Femur (tissue), 1 donor: Measurements from ENCODE around the gene PRPF38B.
A peak's percentile ranks its signal among the peaks of the same experiment; 100 is the strongest.
"Not testable (repeated sequence)": the region's sequence is repeated elsewhere in the genome, so short reads cannot be mapped to it uniquely, and the experiment has no call there.

ENCODE experiments used
- DNase-seq: peaks from one replicate; pipeline ENCODE4 v3.0.0-alpha.2; 2017

The PRPF38B gene

DNA sequence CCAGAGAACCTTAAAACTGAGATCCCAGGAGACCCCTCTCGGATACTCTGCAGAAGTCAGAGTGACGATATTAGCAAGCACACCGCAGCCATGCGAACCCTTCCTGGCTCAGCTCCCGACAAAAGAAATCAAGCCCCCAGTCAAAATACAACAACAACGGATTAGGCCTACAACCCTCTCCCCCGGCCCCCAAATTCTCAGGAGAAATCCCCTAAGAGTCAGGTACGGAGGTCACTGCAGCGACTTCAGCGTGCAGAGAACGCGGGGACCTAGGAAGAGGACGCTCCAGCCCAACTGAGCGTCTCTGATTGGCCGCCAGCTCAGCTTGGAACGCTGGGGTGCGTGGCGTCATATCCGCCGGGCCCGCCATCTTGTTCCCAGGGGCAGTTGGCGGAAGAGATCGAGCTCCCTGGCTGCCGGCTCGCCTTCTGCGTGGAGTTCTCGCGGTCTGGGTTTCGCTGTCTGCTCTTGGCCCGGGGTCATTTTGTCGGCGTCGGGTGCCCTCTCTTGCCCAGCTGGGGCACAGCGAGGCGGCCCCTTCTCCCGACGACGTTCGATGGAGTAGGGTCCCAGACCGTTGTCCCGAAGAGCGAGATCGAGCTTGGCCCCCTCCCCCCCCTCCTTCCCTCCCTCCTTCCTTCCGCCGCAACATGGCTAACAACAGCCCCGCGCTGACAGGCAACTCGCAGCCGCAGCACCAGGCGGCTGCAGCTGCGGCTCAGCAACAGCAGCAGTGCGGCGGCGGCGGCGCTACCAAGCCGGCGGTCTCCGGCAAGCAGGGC, at the start of gene PRPF38B:
PRPF38B (plus strand) TSS at position 369 of the 782 bp plus-strand sequence; CDS start at position 651, 282 bp downstream.
- peak; percentile 97 for DNase-seq

GRCh38 chr1:108643492-108644335, 48.4 kb upstream of the PRPF38B start:
- peak; percentile 45 for DNase-seq

GRCh38 chr1:108644984-108645383, 47.1 kb upstream of the PRPF38B start:
- DNase-seq, result no peak

GRCh38 chr1:108645564-108646184, 46.4 kb upstream of the PRPF38B start:
- DNase-seq, result no peak

DNA sequence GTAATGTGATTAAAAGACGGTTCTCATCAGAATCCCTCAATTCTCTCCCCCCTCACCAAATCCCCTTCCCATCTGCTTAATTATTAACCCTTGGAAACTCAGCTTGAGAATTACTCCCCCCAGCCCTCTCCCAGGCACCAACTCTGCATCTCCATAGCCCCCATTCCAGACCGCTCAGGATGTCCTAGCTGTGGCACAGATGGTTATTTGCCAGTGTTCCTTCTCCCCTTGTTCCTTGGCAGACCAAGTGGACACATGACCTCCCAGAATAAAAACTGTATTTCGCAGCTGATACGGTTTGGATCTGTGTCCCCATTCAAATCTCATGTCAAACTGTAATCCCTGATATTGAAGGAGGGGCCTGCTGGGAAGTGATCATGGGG, 45.9 kb upstream of the PRPF38B start:
- DNase-seq, result no peak

- DNase-seq, result peak; percentile 69
Observed at GRCh38 chr1:108646648-108647269, 45.4 kb upstream of the PRPF38B start.

GRCh38 chr1:108653431-108654105, 38.5 kb upstream of the PRPF38B start:
- no peak for DNase-seq

- no peak for DNase-seq
Observed at GRCh38 chr1:108657356-108658080, 34.6 kb upstream of the PRPF38B start.

DNA sequence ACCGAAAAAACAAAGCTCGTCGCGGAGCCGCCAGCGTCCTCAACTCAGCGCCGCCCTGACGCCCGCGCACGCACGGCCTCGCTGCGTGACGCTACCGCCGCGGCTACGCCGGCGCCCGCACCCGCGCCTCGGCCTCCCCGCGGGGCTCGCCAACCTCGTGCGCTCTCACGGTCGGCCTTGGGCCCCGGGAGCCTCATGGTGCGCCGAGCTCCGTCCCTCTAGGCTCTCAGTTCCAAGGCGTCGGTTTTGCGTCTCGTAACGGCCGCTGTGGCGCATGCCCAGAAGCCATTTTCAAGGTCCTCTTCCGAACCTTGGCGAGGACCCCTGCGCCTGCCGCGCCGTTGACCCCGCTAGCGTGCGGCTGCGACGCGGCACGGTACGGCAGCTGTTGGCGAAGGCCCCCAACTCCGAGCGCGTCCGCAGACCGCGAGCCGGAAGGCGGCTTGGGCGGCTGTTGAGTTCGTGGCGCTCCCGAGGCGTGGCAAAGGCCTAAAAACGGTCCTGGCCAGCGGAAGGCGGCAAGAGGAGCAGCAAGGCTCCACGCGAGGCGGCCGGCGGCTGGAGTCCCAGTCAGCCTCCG, 31.0 kb upstream of the PRPF38B start, which contains the start of gene HENMT1:
HENMT1 (minus strand) TSS at position 64 of the 580 bp plus-strand sequence. CDS start 1,209 bp downstream, outside the sequence.
- DNase-seq, result peak; percentile 85

- no peak for DNase-seq
Observed at GRCh38 chr1:108663074-108663473, 29.0 kb upstream of the PRPF38B start.

- DNase-seq, result no peak
Observed at GRCh38 chr1:108664481-108664880, 27.6 kb upstream of the PRPF38B start.

DNA sequence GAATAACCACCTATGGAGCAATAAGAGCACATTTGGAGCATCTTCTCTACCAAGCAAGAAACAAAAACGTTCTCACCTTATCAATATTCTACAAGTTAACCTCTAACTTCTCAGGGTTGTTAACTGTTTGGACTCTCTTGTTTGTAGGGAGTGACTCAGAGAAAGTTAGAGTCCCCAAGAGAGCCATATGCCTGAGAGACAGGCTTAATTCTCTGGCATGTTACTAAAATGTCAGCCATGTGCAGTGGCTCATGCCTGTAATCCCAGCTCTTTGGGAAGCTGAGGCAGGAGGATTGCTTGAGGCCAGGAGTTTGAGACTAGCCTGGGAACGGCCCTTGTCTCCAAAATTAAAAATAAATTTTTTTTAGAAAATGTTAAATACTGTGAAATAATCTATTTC, 27.0 kb upstream of the PRPF38B start:
- DNase-seq, result no peak

DNA sequence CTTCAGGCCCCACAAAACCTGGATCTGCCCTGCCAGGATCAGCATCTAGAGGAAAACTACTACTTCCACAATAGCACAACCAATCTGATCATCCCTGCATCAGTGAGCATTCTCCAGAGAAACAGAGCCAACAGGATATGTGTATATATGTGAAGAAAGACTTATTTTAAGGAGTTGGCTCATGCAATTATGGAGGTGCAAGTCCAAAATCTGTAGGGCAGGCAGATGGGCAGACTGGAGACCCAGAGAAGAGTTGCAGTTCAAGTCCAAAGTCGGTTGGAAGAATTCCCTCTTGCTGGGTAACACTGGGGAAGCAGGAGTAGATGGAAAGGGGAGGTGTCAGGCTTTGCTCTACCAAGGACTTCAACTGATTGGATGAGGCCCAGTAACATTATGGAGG, 26.3 kb upstream of the PRPF38B start:
- no peak for DNase-seq

DNA sequence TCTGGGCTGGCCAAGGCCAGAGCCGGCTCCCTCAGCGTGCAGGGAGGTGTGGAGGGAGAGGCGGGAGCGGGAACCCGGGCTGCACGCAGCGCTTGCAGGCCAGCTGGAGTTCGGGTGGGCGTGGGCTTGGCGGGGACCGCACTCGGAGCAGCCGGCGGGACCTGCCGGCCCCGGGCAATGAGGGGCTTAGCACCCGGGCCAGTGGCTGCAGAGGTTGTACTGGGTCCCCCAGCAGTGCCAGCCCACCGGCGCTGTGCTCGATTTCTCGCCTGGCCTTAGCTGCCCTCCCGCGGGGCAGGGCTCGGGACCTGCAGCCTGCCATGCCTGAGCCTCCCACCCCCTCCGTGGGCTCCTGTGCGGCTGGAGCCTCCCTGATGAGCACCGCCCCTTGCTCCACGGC, 24.7 kb upstream of the PRPF38B start:
- DNase-seq, result not testable (repeated sequence)

- DNase-seq, result no peak
Observed at GRCh38 chr1:108668777-108669176, 23.3 kb upstream of the PRPF38B start.

DNA sequence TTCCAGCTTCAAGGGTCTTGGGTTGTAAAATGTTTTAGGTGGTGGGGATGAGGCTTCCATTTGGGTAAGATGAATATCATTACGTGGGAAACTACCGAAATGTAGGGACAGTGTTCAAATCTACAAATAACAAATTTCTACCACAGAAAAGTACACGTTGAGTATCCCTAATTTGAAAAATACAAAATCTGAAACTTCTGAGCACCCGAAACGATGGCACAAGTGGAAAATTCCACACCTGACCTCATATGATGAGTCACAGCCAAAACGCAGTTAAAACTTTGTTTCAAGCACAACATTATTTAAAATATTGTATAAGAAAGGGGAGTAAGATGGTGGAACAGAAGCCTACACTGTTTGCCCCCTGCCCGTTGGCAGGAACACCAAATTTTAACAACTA, 22.4 kb upstream of the PRPF38B start:
- DNase-seq, result no peak

- DNase-seq, result no peak
Observed at GRCh38 chr1:108670131-108670773, 21.9 kb upstream of the PRPF38B start.

GRCh38 chr1:108671143-108671542, 21.0 kb upstream of the PRPF38B start:
- DNase-seq, result no peak

- no peak for DNase-seq
Observed at GRCh38 chr1:108678706-108679105, 13.4 kb upstream of the PRPF38B start.

DNA sequence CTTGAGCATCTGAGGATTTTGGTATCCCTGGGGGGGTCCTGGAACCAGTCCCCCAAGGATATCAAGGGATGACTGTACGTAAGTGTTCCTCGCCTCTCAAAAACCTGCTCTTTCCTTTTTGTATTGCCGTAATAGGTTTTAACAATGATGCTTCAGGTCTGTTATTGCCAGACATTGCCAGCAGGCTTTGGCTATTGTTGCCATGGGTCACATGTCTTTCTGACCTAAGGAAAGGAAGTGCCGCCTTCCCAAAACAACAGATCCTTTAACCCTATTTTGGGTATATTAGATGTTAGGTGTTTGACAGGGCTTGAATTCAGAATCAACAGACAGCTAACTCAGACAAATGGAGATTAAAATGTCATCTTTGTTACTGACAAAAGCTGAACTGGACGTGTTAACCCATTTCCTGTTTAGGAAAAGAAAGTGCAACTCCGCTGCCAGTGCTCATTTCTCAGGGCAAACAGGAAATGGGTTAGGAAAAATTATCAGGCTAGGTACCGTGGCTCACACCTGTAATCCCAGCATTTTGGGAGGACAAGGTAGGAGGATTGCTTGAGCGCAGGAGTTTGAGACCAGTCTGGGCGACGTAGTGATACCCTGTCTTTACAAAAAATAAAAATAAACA, 12.4 kb upstream of the PRPF38B start:
- DNase-seq, result no peak
